Measurements from ENCODE around the gene UBE2G1.

DNA sequence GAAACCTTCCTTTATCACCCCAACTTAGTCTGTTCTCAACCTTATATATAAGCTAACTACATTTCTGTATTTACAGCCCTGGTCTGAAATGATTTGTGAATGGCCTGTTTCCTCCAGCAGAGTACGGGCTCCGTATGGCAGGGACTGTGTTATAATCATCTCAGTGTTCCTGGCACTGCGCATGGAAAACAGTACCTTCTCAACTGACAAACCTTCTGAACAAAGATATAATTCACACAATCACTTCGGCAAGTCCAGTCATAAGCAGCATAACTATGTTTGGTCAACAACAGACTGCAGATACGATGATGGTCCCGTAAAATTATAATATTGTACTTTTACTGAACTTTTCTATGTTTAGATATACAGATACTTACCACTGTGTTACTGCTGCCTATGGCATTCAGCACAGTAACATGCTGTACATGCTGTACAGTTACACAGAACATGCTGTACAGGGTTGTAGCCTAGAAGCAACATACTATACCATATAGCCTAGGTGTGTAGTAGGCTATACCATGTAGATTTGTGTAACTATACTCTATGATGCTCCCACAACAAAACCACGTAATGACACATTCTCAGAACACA, 132.7 kb downstream of the UBE2G1 start:
- no peak for TF ChIP-seq POLR2A (IDR thresholded peaks at IDR 0.05)
- TF ChIP-seq, protein P1, sequence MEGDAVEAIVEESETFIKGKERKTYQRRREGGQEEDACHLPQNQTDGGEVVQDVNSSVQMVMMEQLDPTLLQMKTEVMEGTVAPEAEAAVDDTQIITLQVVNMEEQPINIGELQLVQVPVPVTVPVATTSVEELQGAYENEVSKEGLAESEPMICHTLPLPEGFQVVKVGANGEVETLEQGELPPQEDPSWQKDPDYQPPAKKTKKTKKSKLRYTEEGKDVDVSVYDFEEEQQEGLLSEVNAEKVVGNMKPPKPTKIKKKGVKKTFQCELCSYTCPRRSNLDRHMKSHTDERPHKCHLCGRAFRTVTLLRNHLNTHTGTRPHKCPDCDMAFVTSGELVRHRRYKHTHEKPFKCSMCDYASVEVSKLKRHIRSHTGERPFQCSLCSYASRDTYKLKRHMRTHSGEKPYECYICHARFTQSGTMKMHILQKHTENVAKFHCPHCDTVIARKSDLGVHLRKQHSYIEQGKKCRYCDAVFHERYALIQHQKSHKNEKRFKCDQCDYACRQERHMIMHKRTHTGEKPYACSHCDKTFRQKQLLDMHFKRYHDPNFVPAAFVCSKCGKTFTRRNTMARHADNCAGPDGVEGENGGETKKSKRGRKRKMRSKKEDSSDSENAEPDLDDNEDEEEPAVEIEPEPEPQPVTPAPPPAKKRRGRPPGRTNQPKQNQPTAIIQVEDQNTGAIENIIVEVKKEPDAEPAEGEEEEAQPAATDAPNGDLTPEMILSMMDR (IDR thresholded peaks at IDR 0.05): no peak

Data from prostate gland (tissue), 2 donors.